NCI-H345 (cell line): Measurements from ENCODE around the gene ZBTB12.
"Not testable (repeated sequence)": the region's sequence is repeated elsewhere in the genome, so short reads cannot be mapped to it uniquely, and the experiment has no call there.

Experiments used
- DNase-seq: peaks from one replicate; lab custom pipeline; 2025; lab: John Stamatoyannopoulos, UW

Gene ZBTB12

GRCh38 chr6:31874836-31875572 lies 26.9 kb downstream of the ZBTB12 start:
- no peak for DNase-seq

- DNase-seq, result no peak
Measured at GRCh38 chr6:31874084-31874670, 27.7 kb downstream of the ZBTB12 start.

DNA sequence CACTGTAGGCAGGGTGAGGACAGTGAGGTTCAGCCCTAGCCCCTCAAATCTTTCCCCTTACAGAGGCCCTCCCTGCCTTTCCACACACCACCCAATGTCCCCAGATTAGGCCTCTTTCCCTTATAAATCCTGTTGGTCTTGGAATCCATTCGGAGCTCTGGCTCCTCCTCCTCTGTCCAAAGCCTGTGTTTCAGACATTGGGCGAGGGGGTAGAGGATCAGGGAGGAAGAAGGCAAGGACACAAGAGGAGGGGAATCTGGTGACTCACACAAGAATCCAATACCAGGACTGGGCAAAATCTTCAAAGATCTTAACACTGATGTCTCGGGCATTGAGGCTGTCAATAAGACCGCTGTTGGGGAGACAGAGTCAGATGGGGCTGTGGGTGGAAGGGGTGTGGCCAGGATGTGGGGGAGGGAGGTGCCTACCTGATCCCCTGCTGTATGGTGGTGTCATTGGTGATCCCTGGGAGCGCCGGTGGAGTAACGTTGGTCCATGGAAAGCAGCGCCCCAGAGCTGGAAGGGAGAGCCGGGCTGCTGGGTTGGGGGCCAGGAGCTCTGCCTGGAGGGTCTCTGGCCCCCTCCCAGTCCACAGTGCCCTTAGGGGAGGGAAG lies 30.7 kb downstream of the ZBTB12 start:
- no peak for DNase-seq

- no peak for DNase-seq
Measured at GRCh38 chr6:31870385-31870921, 31.4 kb downstream of the ZBTB12 start.

GRCh38 chr6:31869343-31869742 lies 32.5 kb downstream of the ZBTB12 start:
- no peak for DNase-seq

DNA sequence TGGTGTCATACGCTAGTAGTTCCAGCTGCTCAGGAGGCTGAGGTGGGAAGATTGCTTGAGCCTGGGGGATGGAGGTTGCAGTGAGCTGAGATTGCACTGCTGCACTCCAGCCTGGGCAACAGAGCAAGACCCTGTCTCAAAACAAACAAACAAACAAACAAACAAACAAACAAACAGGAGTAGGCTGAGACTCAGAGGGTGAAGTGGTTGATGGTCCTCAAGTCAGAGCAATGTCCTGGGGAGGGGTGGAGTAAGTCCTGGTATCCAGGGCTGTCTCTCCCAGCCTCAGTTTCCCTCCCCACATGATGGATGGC lies 33.3 kb downstream of the ZBTB12 start:
- not testable (repeated sequence) for DNase-seq

- DNase-seq, result no peak
Measured at GRCh38 chr6:31865205-31866118, 36.4 kb downstream of the ZBTB12 start.

GRCh38 chr6:31864818-31865204 lies 37.1 kb downstream of the ZBTB12 start:
- DNase-seq, result no peak

DNA sequence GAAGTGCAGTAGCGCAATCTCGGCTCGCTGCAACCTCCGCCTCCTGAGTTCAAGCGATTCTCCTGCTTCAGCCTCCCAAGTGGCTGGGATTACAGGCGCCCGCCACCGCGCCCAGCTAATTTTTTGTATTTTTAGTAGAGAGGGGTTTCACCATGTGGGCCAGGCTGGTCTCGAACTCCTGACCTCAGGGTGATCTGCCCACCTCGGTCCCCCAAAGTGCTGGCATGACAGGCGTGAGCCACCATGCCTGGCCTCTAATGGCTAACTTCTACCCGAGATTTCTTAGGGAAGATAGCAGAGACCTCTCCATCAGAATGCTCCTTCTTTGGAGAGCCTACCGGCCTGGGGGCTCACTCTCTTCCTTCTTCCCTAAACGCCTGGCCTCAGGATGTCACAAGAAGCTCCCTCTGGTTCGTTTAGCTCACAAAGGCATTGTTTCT lies 37.7 kb downstream of the ZBTB12 start:
- DNase-seq, result not testable (repeated sequence)

- peak; percentile 100 for DNase-seq
Measured at GRCh38 chr6:31862344-31863235, 39.3 kb downstream of the ZBTB12 start, which contains the start of gene NEU1. TSS of gene NEU1 (minus strand) at chr6:31862821. CDS start at chr6:31862776, 45 bp downstream.

GRCh38 chr6:31861919-31862343 lies 40.0 kb downstream of the ZBTB12 start:
- DNase-seq, result no peak

DNA sequence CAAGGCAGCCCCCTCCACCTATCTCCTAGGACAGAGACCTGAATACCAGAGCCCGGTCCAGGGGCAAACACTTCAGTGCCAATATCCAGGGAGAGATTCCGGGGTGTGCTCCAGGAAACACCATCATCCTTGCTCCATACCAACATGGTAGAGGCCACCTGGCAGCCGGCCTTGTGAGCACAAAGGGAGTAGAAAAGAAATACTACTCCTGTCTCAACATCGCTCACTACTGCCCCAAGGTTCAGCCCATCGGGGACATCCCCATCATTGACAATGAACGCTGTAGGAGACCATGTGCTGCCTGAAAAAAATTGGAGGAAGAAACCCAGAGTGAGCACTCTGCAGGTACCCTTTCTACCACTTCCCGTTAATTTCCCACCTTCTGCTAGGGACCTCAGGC lies 40.7 kb downstream of the ZBTB12 start:
- no peak for DNase-seq

- no peak for DNase-seq
Measured at GRCh38 chr6:31860349-31860748, 41.5 kb downstream of the ZBTB12 start.

DNA sequence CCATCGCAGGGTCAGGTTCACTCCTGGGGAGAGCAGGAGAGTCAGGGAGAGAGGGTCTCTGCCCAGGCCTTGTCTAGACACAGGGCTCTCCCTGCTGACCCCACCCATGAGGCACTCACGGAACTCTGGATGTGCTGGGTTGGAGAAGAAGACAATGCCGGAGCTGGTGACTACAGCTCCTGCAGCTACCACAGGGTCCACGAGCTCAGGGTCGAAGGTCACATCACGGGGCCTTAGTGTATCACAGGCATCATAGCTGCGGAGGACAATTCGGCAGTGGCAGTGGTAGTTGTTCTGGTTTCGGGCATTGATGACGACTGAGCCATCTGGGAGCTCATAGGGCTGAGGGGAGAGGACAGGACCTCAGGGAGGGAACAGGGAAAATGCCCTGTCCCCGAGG lies 42.0 kb downstream of the ZBTB12 start:
- DNase-seq, result no peak

DNA sequence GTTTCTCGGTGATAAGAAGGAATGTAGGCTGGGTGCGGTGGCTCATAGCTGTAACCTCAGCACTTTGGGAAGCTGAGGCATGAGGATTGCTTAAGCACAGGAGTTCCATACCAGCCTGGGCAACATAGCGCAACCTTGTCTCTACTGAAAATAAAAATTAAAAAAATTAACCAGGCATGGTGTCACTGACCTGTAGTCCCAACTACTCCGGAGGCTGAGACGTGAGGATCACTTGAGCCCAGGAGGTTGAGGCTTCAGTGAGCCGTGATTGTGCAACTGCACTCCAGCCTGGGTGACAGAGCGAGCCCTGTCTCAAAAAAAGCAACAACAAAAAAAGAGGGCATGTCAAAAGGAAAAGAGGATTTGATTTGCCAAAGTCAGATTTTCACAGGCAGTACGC lies 43.2 kb downstream of the ZBTB12 start:
- no peak for DNase-seq

DNA sequence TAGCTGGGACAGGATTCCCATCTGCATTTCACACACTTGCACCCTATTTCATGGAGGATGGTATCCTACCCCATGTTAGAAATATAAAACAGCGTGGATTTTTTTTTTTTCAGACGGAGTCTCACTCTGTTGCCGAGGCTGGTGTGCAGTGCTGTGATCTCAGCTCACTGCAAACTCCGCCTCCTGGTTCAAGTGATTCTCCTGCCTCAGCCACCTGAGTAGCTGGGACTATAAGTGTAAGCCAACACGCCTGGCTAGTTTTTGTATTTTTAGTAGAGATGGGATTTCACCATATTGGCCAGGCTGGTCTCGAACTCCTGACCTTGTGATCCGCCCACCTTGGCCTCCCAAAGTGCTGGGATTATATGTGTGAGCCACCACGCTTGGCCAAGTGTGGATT lies 44.1 kb downstream of the ZBTB12 start:
- not testable (repeated sequence) for DNase-seq

GRCh38 chr6:31851980-31852718 lies 49.7 kb downstream of the ZBTB12 start:
- DNase-seq, result not testable (repeated sequence)

GRCh38 chr6:31851485-31851832 lies 50.4 kb downstream of the ZBTB12 start:
- no peak for DNase-seq

GRCh38 chr6:31850765-31851484 lies 51.0 kb downstream of the ZBTB12 start:
- no peak for DNase-seq
